IPS-NIHi7 (cell line): Measurements from ENCODE around the gene ATRAID.
"Not testable (repeated sequence)": the region's sequence is repeated elsewhere in the genome, so short reads cannot be mapped to it uniquely, and the experiment has no call there.

Experiments
- DNase-seq: peaks from one replicate; pipeline ENCODE4 v3.0.0; 2012; ENCODE audit warnings: mixed read lengths; ENCODE audit errors: extremely low spot score

Gene ATRAID

GRCh38 chr2:27194538-27195354 is 17.1 kb upstream of the ATRAID start:
- no peak for DNase-seq

- not testable (repeated sequence) for DNase-seq
Observed at GRCh38 chr2:27195799-27196198, 16.0 kb upstream of the ATRAID start.

GRCh38 chr2:27198068-27198467 is 13.8 kb upstream of the ATRAID start:
- DNase-seq: not testable (repeated sequence)

- DNase-seq: no peak
Observed at GRCh38 chr2:27198627-27199026, 13.2 kb upstream of the ATRAID start.

GRCh38 chr2:27199241-27199640 is 12.6 kb upstream of the ATRAID start:
- no peak for DNase-seq

GRCh38 chr2:27201675-27202074 is 10.2 kb upstream of the ATRAID start:
- DNase-seq: no peak

GRCh38 chr2:27202854-27203253 is 9.0 kb upstream of the ATRAID start:
- DNase-seq: no peak

GRCh38 chr2:27203741-27204140 is 8.1 kb upstream of the ATRAID start:
- DNase-seq: no peak

- no peak for DNase-seq
Observed at GRCh38 chr2:27204566-27204965, 7.3 kb upstream of the ATRAID start.

GRCh38 chr2:27205206-27205605 is 6.6 kb upstream of the ATRAID start:
- DNase-seq: no peak

GRCh38 chr2:27206346-27206745 is 5.5 kb upstream of the ATRAID start:
- no peak for DNase-seq

- no peak for DNase-seq
Observed at GRCh38 chr2:27208486-27209050, 3.3 kb upstream of the ATRAID start.

GRCh38 chr2:27209621-27210401 is 2.0 kb upstream of the ATRAID start:
- DNase-seq: no peak

GRCh38 chr2:27211241-27211942 is 449 bp upstream of the ATRAID start:
- DNase-seq: peak; percentile 95

GRCh38 chr2:27212626-27213471 is 1.0 kb downstream of the ATRAID start:
- DNase-seq: no peak

- no peak for DNase-seq
Observed at GRCh38 chr2:27214941-27215340, 3.1 kb downstream of the ATRAID start.

- DNase-seq: no peak
Observed at GRCh38 chr2:27216416-27217137, 4.7 kb downstream of the ATRAID start.

GRCh38 chr2:27217173-27218121 is 5.6 kb downstream of the ATRAID start, which contains the start of gene CAD:
CAD (plus strand) TSS chr2:27217369; CDS start chr2:27217552, 183 bp downstream.
- DNase-seq: peak; percentile 92

GRCh38 chr2:27218614-27219013 is 6.8 kb downstream of the ATRAID start:
- no peak for DNase-seq
